ENCODE results near the gene TEKTIP1. TPM values are rescaled to one million over a fixed set of nuclear protein-coding genes. Genes with fewer than 3 reads are reported as not detected.
A peak's percentile ranks its signal among the peaks of the same experiment; 100 is the strongest.

Gene TEKTIP1
- total RNA-seq, 3 donors from 2014 or later = 3.2 to 6.0 (median 3.4) TPM

DNA sequence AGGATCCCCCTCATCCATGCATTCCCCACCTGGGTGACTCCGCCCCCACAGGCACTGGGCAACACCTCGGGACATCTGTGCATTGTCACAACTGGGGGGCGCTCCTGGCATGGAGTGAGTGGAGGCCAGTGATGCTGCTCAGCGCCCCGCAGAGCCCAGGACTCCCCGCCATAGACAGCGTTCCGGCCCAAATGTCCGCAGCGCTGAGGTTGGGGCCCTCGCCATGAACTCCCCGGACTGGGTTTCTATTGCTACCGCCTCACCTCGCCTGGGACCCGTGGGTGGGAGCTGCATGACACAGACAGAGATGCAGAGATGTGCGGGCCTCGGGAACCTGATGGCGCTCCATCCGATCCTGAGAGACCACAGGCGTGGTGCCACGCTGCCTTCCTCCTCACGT lies 28.2 kb upstream of the TEKTIP1 start:
- Histone ChIP-seq H3K4me3 (no peak overlapping the region), H3K4me1 (ENCODE audit: low read depth) (peaks cover 12% of the 10 kb centered on the region), H3K9me3 (no peaks in the 10 kb centered on the region), H3K36me3 (ENCODE audit: low read depth) (no peaks in the 10 kb centered on the region)
- TF ChIP-seq, protein P1, sequence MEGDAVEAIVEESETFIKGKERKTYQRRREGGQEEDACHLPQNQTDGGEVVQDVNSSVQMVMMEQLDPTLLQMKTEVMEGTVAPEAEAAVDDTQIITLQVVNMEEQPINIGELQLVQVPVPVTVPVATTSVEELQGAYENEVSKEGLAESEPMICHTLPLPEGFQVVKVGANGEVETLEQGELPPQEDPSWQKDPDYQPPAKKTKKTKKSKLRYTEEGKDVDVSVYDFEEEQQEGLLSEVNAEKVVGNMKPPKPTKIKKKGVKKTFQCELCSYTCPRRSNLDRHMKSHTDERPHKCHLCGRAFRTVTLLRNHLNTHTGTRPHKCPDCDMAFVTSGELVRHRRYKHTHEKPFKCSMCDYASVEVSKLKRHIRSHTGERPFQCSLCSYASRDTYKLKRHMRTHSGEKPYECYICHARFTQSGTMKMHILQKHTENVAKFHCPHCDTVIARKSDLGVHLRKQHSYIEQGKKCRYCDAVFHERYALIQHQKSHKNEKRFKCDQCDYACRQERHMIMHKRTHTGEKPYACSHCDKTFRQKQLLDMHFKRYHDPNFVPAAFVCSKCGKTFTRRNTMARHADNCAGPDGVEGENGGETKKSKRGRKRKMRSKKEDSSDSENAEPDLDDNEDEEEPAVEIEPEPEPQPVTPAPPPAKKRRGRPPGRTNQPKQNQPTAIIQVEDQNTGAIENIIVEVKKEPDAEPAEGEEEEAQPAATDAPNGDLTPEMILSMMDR (IDR thresholded peaks at IDR 0.05) = no peak
- intact Hi-C loops (cut with DNase I, micrococcal nuclease) = no loop called here
- ATAC-seq (no peak), DNase-seq (no peak)

DNA sequence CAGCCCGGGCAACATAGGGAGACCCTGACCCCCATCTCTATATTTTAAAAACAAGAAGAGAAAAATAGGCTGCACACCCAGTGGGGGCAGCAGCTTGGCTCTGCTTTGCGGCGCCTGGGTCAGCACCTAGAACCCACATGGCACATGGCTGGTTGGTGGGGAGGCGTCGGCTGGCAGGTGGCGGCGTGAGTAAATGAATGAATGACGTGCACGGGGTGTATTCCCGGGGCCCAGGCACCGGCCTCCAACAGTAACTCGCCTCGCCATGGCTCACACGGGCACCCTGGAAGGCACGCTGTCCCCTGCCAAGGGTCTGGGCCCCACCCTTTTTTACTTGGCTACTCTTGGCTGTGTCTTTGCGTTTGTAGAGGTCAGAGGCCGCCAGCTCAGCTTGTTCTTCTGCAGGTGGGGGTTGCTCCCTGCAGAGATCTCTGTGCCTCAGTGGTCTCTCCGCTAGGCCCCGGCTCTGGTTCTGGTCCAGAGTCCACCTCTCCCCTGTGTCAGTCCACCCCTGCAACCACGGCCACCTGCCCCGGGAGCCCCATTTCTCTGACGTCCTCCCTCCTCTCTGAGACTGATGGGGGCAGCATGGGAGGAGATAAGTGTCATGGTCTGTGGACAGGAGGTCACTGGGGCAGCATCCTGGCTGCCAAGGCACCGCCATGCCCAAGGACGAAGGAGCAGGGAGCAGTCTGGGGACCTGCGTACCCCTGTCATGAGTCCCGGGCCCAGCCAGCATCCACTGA lies 27.3 kb upstream of the TEKTIP1 start:
- H3K4me3 ChIP-seq = no peak overlapping the region
- H3K9me3 ChIP-seq = no peaks in the 10 kb centered on the region
- TF ChIP-seq, protein P1 (IDR thresholded peaks at IDR 0.05) = no peak
- intact Hi-C loops (cut with DNase I, micrococcal nuclease) = no loop called here
- no peak for DNase-seq
- ATAC-seq = no peak
- no peaks in the 10 kb centered on the region for H3K36me3 ChIP-seq (ENCODE audit: low read depth)
- H3K4me1 ChIP-seq (ENCODE audit: low read depth) = peaks cover 12% of the 10 kb centered on the region

DNA sequence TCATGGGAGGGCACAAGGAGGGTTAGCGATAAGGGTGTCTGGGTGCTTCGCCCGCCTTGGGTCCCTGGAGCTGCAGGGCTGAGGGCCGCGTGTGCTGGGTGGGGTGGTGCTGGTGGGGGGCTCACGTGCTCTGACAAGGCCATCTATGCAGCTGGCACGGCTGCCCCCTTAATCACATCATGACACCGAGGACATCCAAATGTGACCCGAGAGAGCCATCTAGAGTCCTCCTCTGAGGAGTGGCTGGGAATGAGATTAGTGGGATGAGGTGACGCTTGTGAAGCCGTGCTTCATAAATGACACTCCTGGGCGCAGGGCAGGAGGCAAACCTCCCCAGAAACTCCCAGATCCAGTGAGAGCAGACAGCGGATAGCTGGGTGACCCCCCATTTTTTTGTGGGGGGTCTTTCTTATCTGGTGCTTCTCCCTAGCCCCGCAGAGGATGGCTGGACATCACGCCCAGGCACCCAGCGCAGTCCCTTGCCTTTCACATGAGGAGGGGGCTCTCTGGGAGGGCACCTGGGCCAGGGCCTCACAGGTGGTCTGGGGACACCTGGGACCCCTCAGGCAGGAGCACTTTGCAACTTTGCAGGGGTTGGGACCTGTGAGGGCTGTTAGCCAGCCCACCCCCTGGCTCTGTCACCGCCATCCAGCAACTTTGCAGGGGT lies 26.3 kb upstream of the TEKTIP1 start:
- no peaks in the 10 kb centered on the region for H3K9me3 ChIP-seq
- intact Hi-C loops (cut with DNase I, micrococcal nuclease) = no loop called here
- H3K36me3 ChIP-seq (ENCODE audit: low read depth) = no peaks in the 10 kb centered on the region
- ATAC-seq (no peak), DNase-seq (no peak)
- H3K4me1 ChIP-seq (ENCODE audit: low read depth) = peaks cover 7% of the 10 kb centered on the region
- no peak overlapping the region for H3K4me3 ChIP-seq
- TF ChIP-seq, protein P1 (IDR thresholded peaks at IDR 0.05) = no peak

DNA sequence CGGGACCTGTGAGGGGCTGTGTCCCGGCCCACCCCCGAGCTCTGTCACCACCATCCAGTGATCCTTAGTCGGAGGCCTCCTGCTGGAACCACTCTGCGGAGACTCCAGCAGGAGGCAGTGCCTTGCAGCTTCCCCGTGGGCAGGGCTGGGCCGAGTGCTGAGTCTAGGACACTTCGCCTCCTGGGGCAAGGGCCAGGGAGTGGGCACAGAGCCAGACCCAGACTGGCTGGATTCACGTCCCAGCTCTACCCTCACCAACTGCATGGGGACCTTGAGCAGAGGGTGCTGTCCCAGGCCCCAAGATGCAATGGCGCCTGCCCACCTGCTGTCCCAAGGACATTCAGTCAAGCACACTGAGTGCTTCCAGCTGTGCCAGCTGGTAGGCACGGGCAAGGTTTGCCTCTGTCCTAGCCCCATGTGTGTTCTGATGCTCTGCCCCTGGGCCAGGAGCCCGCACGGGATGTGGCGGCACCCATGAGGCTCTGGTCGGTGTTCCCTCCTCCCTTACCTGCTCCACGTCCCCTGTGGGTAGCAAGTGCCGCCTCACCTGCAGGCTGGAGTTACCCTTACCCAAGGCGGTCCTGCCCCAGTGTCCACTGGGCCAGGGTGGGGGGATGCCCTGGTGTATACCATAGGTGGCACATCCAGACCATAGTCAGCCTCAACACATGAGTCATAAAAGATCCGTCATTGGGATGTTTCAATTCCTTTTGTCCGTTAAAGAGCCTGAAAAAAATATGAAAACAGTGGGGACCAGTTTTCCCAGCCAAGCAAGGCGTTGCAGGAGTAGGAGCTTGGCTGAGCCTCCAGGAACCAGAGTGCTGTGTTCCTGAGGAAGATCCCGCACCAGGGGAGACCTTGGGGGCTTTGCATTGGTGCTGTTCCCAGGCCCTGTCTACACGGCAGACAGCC lies 25.5 kb upstream of the TEKTIP1 start:
- Histone ChIP-seq H3K4me3 (no peak overlapping the region), H3K4me1 (ENCODE audit: low read depth) (peaks cover 5% of the 10 kb centered on the region), H3K36me3 (ENCODE audit: low read depth) (no peaks in the 10 kb centered on the region), H3K9me3 (no peaks in the 10 kb centered on the region)
- TF ChIP-seq, protein P1 (IDR thresholded peaks at IDR 0.05) = no peak
- ATAC-seq (no peak), DNase-seq (peak in 1 of 3 donors; percentile 44)
- intact Hi-C loops (cut with DNase I, micrococcal nuclease) = no loop called here

DNA sequence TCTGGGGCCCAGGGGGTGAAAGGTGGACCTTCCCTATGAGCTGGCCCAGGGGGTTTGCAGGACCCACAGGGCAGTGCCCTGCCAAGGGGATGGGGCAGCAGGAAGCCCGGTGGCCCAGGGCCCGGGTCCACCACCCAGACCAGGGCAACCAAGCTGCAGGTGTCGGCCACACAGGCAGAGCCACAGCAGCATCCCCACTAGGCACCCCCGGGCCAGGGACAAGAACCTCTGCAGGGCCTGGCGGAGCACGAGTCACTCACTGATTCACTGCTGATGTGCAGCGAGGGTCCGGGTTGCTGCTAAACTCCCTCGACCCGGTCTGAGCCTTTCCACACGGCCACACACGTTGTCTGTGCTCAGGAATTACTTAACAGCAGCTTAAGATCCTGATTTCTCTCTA lies 24.0 kb upstream of the TEKTIP1 start:
- Histone ChIP-seq H3K4me3 (no peak overlapping the region), H3K36me3 (ENCODE audit: low read depth) (no peaks in the 10 kb centered on the region), H3K9me3 (no peaks in the 10 kb centered on the region), H3K4me1 (ENCODE audit: low read depth) (no peaks in the 10 kb centered on the region)
- ATAC-seq = no peak
- intact Hi-C loops (cut with DNase I, micrococcal nuclease) = no loop called here
- no peak for DNase-seq
- TF ChIP-seq, protein P1 (IDR thresholded peaks at IDR 0.05) = no peak
